ENCODE data around the gene FAM20C. TPM values are rescaled to one million over a fixed set of nuclear protein-coding genes. Genes with fewer than 3 reads are reported as not detected.

FAM20C gene
- total and polyA plus RNA-seq, 10 of the 15 experiments (the other 5 are each of a cell fraction or from before 2014, with no cell fraction given), result 0.44 TPM; not detected in 9

DNA sequence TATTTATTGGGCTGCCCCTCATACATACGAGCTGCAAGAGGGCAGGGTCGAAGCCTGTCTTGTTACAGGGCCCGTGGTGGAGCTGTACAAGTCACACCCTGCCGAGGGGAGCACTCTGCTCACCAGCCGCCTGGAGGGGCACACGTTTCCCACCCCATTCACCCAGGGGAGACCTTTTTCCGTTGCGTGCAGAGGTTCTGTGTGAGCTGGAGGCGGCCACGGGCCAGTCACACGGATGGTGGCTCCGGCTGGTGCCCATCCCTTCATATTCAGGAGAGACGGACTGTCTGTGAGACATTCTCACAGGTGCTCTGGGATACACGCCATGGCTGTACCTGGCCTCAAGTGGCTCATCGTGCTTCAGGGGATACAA is 47.9 kb upstream of the FAM20C start (continued):
- TF ChIP-seq SMC3 (IDR thresholded peaks at IDR 0.05; ENCODE audit: borderline replicate concordance, low read length) (no peak), GATAD2B (conservative IDR thresholded peaks at IDR 0.05; ENCODE audit: low read depth) (no peak), MTA2 (IDR thresholded peaks at IDR 0.05; ENCODE audit: low read depth) (no peak), TCF7 (IDR thresholded peaks at IDR 0.05; ENCODE audit: borderline replicate concordance) (no peak), SPI1 (IDR thresholded peaks at IDR 0.05; ENCODE audit: borderline replicate concordance, insufficient read depth, low read depth, low read length) (no peak)
- TF ChIP-seq, protein P1, sequence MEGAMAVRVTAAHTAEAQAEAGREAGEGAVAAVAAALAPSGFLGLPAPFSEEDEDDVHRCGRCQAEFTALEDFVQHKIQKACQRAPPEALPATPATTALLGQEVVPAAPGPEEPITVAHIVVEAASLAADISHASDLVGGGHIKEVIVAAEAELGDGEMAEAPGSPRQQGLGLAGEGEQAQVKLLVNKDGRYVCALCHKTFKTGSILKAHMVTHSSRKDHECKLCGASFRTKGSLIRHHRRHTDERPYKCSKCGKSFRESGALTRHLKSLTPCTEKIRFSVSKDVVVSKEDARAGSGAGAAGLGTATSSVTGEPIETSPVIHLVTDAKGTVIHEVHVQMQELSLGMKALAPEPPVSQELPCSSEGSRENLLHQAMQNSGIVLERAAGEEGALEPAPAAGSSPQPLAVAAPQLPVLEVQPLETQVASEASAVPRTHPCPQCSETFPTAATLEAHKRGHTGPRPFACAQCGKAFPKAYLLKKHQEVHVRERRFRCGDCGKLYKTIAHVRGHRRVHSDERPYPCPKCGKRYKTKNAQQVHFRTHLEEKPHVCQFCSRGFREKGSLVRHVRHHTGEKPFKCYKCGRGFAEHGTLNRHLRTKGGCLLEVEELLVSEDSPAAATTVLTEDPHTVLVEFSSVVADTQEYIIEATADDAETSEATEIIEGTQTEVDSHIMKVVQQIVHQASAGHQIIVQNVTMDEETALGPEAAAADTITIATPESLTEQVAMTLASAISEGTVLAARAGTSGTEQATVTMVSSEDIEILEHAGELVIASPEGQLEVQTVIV (IDR thresholded peaks at IDR 0.05; ENCODE audit: borderline replicate concordance, partially characterized antibody), result no peak

DNA sequence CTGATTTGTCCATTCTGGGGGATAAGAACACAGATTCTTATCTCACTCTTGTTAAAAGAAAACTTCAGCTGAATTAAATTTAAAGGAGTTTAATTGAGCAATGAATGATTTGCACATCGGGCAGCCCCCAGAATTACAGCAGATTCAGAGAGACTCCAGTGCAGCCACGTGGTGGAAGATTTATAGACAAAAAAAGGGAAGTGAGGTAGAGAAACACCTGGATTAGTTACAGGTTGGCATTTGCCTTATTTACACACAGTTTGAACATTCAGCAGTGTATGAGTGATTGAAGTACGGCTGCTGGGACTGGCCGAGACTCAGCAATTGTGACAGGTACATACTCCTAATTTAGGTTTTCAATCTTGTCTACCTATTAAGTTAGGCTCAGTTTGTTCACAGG is 46.5 kb upstream of the FAM20C start:
- ChIA-PET POLR2A (no interaction called here), SMC1A (ENCODE audit: uncharacterized antibody, unreplicated experiment) (no interaction called here), CTCF (no interaction called here), RAD21 (ENCODE audit: unreplicated experiment) (no interaction called here)
- H2AFZ ChIP-seq (ENCODE audit: control insufficient read depth, low read depth, low read length), result no peak overlapping the region
- H3K27ac ChIP-seq (ENCODE audit: control insufficient read depth, insufficient read depth), result no peak overlapping the region
- H3K79me2 ChIP-seq (ENCODE audit: control insufficient read depth, insufficient read depth, low read length), result no peaks in the 10 kb centered on the region
- ATAC-seq, result no peak
- in situ Hi-C loops (cut with MboI) (no loop called here), intact Hi-C loops (cut with micrococcal nuclease; ENCODE audit: unreplicated experiment) (no loop called here)
- TF ChIP-seq, protein P2, sequence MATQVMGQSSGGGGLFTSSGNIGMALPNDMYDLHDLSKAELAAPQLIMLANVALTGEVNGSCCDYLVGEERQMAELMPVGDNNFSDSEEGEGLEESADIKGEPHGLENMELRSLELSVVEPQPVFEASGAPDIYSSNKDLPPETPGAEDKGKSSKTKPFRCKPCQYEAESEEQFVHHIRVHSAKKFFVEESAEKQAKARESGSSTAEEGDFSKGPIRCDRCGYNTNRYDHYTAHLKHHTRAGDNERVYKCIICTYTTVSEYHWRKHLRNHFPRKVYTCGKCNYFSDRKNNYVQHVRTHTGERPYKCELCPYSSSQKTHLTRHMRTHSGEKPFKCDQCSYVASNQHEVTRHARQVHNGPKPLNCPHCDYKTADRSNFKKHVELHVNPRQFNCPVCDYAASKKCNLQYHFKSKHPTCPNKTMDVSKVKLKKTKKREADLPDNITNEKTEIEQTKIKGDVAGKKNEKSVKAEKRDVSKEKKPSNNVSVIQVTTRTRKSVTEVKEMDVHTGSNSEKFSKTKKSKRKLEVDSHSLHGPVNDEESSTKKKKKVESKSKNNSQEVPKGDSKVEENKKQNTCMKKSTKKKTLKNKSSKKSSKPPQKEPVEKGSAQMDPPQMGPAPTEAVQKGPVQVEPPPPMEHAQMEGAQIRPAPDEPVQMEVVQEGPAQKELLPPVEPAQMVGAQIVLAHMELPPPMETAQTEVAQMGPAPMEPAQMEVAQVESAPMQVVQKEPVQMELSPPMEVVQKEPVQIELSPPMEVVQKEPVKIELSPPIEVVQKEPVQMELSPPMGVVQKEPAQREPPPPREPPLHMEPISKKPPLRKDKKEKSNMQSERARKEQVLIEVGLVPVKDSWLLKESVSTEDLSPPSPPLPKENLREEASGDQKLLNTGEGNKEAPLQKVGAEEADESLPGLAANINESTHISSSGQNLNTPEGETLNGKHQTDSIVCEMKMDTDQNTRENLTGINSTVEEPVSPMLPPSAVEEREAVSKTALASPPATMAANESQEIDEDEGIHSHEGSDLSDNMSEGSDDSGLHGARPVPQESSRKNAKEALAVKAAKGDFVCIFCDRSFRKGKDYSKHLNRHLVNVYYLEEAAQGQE (IDR thresholded peaks at IDR 0.05; ENCODE audit: low read depth, low read length), result no peak
- TF ChIP-seq NR2F1 (conservative IDR thresholded peaks at IDR 0.05) (no peak), NFIC (IDR thresholded peaks at IDR 0.05; ENCODE audit: low read depth, low read length) (no peak), GATAD2B (conservative IDR thresholded peaks at IDR 0.05; ENCODE audit: low read depth) (no peak), SIN3A (IDR thresholded peaks at IDR 0.05; ENCODE audit: low read depth, low read length) (no peak)
- TF ChIP-seq, protein P3, sequence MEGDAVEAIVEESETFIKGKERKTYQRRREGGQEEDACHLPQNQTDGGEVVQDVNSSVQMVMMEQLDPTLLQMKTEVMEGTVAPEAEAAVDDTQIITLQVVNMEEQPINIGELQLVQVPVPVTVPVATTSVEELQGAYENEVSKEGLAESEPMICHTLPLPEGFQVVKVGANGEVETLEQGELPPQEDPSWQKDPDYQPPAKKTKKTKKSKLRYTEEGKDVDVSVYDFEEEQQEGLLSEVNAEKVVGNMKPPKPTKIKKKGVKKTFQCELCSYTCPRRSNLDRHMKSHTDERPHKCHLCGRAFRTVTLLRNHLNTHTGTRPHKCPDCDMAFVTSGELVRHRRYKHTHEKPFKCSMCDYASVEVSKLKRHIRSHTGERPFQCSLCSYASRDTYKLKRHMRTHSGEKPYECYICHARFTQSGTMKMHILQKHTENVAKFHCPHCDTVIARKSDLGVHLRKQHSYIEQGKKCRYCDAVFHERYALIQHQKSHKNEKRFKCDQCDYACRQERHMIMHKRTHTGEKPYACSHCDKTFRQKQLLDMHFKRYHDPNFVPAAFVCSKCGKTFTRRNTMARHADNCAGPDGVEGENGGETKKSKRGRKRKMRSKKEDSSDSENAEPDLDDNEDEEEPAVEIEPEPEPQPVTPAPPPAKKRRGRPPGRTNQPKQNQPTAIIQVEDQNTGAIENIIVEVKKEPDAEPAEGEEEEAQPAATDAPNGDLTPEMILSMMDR (IDR thresholded peaks at IDR 0.05 in 2 of 3, conservative IDR thresholded peaks at IDR 0.05 in 1 of 3; ENCODE audit: control insufficient read depth in 2 of 3, extremely low read depth in 1 of 3, insufficient read depth in 1 of 3, low read depth in 3 of 3, low read length in 3 of 3), result no peak
- H3K36me3 ChIP-seq (ENCODE audit: control insufficient read depth in 2 of 2, insufficient read depth in 2 of 2, low read length in 1 of 2), result no peaks in the 10 kb centered on the region
- no peak overlapping the region for H3K9ac ChIP-seq (ENCODE audit: control insufficient read depth, insufficient read depth, low read length)
- no peak overlapping the region for H3K4me2 ChIP-seq (ENCODE audit: control insufficient read depth, insufficient read depth)
- WGBS (ENCODE audit: insufficient coverage, insufficient replicate concordance, low lambda C conversion rate, missing lambda C conversion rate), result 32% methylated on average over 4 of the region's 4 CpGs
- no peak for FAIRE-seq
- BruUV-seq (replicated peaks), result no TSS peak
- peaks cover 15% of the 10 kb centered on the region for H3K4me1 ChIP-seq (ENCODE audit: control insufficient read depth, insufficient read depth, low read length)
- H3K27me3 ChIP-seq (replicated peaks in 1 of 2; ENCODE audit: control insufficient read depth in 2 of 2, insufficient read depth in 2 of 2, low read length in 1 of 2), result no peaks in the 10 kb centered on the region
- no peak for DNase-seq (ENCODE audit: low read depth, low spot score)
- H4K20me1 ChIP-seq (ENCODE audit: control insufficient read depth, insufficient read depth), result no peaks in the 10 kb centered on the region
- H3K4me3 ChIP-seq, result no peak overlapping the region
- H3K9me3 ChIP-seq (replicated peaks; ENCODE audit: control insufficient read depth, insufficient read depth, low read length), result no peaks in the 10 kb centered on the region; the same call in 1 of the 3 replicates
